Heart left ventricle (tissue), 13 donors: Measurements from ENCODE around the gene NRN1L.

Experiments
- CTCF ChIP-seq, 12 donors: fragments of 200-600 bp; sonication (generic) in 4 of 12; IDR thresholded peaks; one replicate each; pipeline versions ENCODE4 v1.5.0 to v1.8.0; 2018 to 2022; ENCODE audit warnings: antibody characterized with exemption in 12 of 12, mild to moderate bottlenecking in 5 of 12
- POLR2A ChIP-seq, 2 donors: fragments of 450-650 bp; IDR thresholded peaks; one replicate each; pipeline ENCODE4 v1.6.1; 2017; ENCODE audit warnings: antibody characterized with exemption in 2 of 2, mild to moderate bottlenecking in 2 of 2, moderate library complexity in 2 of 2
- donor health status: ischemic (EF 13 %, LVEDD 7.1; RV severe dilation, severe dysfunction).
- donor health status: DM: no; HTN: yes; CAD: no.
- donor health status: DM: no; HTN: no; CAD: no.
- donor health status: ischemic (EF 25% LVEDD 6.9; RV normal size, moderate dysfunction).
- donor health status: ischemic (EF 25% LVEDD 5.7; RV mildly dilated, moderate dysfunction).
- donor health status: ischemic (EF 35%, LVEDD 5.7; RV mildly dilated, moderate dysfunction).
- donor health status: nonischemic (EF 11% LVEDD 7.7; RV severe dilation, severe dysfunction).
- donor health status: DM: yes; HTN: yes; CAD: no.
- donor health status: PGD.
- donor health status: ischemic (EF 29% LVEDD 5.4; RV normal size, mild dysfunction).
- donor health status: nonischemic (EF 23%, LVEDD 6.1; RV moderate dilation, normal function).

GRCh38 chr16:67901734-67902133, 17.0 kb downstream of the NRN1L start:
- TF ChIP-seq POLR2A (IDR thresholded peaks at IDR 0.05) (no peak), CTCF (IDR thresholded peaks at IDR 0.05) (no peak)
